OCI-LY3 (cell line): ENCODE results near the gene CNTNAP2.

Source experiments
- H2AFZ ChIP-seq: fragments of 200-600, 300-600 bp; shearing (Covaris generic); 2 replicates; pipeline ENCODE4 v1.6.0; 2014; ENCODE audit warnings: antibody characterized with exemption, low read depth, low read length
- H3K27ac ChIP-seq: fragments of 200-600, 300-600 bp; sonication (generic); 2 replicates; pipeline ENCODE4 v1.5.1; 2014; ENCODE audit warnings: mild to moderate bottlenecking, low read length, moderate library complexity, mixed read lengths
- H3K27me3 ChIP-seq: fragments of 200-600, 300-600 bp; sonication (generic); 2 replicates; pipeline ENCODE4 v1.6.1; 2014; ENCODE audit warnings: low read depth, low read length, mixed read lengths
- H3K36me3 ChIP-seq: fragments of 200-600, 300-600 bp; sonication (generic); replicated peaks from 2 replicates; pipeline ENCODE3; 2014; ENCODE audit warnings: low read depth, low read length, mixed read lengths
- H3K4me1 ChIP-seq: fragments of 300-600, 200-600 bp; sonication (generic); 2 replicates; pipeline ENCODE4 v1.6.1; 2014; ENCODE audit warnings: low read length, mixed read lengths
- H3K4me2 ChIP-seq: fragments of 200-600, 300-600 bp; sonication (generic); 2 replicates; pipeline ENCODE4 v1.6.1; 2014; ENCODE audit warnings: low read length, mixed read lengths
- H3K4me3 ChIP-seq: fragments of 300-600, 200-600 bp; sonication (generic); 2 replicates; pipeline ENCODE4 v1.5.1; 2014; ENCODE audit warnings: antibody characterized with exemption, mild to moderate bottlenecking, low read length, moderate library complexity
- H3K79me2 ChIP-seq: fragments of 300-600, 200-600 bp; shearing (Covaris generic); 2 replicates; pipeline ENCODE4 v1.6.1; 2014; ENCODE audit warnings: mild to moderate bottlenecking, low read length, mixed read lengths
- H3K9ac ChIP-seq: fragments of 300-600, 200-600 bp; shearing (Covaris generic); 2 replicates; pipeline ENCODE4 v1.6.0; 2014; ENCODE audit warnings: mild to moderate bottlenecking, low read length, moderate library complexity
- H3K9me3 ChIP-seq: fragments of 200-600, 300-600 bp; shearing (Covaris generic); 2 replicates; pipeline ENCODE4 v1.6.1; 2014; ENCODE audit warnings: low read length, mixed read lengths; ENCODE audit not compliant: insufficient read depth
- H4K20me1 ChIP-seq: fragments of 200-600, 300-600 bp; sonication (generic); 2 replicates; pipeline ENCODE4 v1.6.1; 2016; ENCODE audit warnings: low read length, mixed read lengths; ENCODE audit not compliant: insufficient read depth
- EZH2phosphoT487 ChIP-seq: fragments of 200-600 bp; shearing (Covaris generic); IDR thresholded peaks from 2 replicates; pipeline ENCODE4 v1.6.1; 2018; ENCODE audit warnings: antibody characterized with exemption, mixed run types, low read depth
- TF ChIP-seq, protein P1 (sequence below): fragments of 200-600, 300-600 bp; sonication (generic); IDR thresholded peaks from 2 replicates; pipeline ENCODE4 v1.5.1; 2014; ENCODE audit warnings: antibody characterized with exemption, low read length, low read depth

The CNTNAP2 gene

DNA sequence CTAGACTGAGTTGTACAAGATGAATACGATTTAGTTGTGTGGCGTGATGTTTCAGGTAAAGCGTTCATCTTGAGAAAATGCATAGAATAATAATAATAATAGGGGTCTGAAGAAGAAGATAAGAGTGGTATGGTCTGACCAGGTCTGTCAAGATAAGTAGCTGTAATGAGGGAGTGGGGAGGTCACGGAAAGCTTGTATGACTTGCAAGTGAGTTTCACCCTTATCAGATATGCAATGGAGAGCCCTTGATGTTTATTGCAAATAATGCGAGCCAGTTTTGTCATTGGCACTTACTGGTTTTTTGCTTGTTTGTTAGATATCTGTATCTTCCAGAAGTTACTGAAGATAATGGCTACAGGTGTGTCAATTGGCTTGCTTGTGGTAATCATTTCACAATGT, 611.5 kb downstream of the CNTNAP2 start:
- Histone ChIP-seq H3K27me3 (no peaks in the 10 kb centered on the region), H3K36me3 (no peaks in the 10 kb centered on the region), H4K20me1 (no peaks in the 10 kb centered on the region), H3K9ac (no peak overlapping the region), H3K9me3 (no peaks in the 10 kb centered on the region), H3K27ac (no peak overlapping the region), H3K4me1 (no peaks in the 10 kb centered on the region), H2AFZ (no peak overlapping the region), H3K4me2 (no peak overlapping the region), H3K4me3 (no peak overlapping the region), H3K79me2 (no peaks in the 10 kb centered on the region)
- TF ChIP-seq EZH2phosphoT487: no peak
- TF ChIP-seq, protein P1, sequence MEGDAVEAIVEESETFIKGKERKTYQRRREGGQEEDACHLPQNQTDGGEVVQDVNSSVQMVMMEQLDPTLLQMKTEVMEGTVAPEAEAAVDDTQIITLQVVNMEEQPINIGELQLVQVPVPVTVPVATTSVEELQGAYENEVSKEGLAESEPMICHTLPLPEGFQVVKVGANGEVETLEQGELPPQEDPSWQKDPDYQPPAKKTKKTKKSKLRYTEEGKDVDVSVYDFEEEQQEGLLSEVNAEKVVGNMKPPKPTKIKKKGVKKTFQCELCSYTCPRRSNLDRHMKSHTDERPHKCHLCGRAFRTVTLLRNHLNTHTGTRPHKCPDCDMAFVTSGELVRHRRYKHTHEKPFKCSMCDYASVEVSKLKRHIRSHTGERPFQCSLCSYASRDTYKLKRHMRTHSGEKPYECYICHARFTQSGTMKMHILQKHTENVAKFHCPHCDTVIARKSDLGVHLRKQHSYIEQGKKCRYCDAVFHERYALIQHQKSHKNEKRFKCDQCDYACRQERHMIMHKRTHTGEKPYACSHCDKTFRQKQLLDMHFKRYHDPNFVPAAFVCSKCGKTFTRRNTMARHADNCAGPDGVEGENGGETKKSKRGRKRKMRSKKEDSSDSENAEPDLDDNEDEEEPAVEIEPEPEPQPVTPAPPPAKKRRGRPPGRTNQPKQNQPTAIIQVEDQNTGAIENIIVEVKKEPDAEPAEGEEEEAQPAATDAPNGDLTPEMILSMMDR: no peak

DNA sequence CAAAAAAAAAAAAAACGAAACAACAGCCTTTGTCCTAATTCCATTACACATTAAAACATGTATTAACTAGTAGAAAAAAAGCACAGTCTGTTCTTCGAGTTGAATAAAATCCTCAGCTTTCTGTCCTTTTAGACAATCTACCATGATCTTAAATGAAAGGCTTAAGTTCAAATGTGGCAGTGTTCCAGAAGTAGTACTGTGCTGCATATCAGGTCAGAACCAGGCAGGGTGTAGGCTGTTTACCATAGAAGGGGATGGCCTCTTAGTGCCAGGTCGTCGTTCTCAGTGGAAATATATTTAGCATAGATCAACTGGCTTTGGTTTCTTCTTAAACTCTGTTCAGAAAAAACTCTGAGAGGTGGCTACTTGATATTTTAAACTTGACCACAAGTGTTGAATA, 612.0 kb downstream of the CNTNAP2 start:
- Histone ChIP-seq H3K4me2 (no peak overlapping the region), H3K9me3 (no peaks in the 10 kb centered on the region), H3K27me3 (no peaks in the 10 kb centered on the region), H3K27ac (no peak overlapping the region), H3K4me1 (no peaks in the 10 kb centered on the region), H3K9ac (no peak overlapping the region), H2AFZ (no peak overlapping the region), H3K79me2 (no peaks in the 10 kb centered on the region), H3K4me3 (no peak overlapping the region), H4K20me1 (no peaks in the 10 kb centered on the region), H3K36me3 (no peaks in the 10 kb centered on the region)
- no peak for TF ChIP-seq EZH2phosphoT487
- TF ChIP-seq, protein P1: no peak

- Histone ChIP-seq H3K9ac (no peak overlapping the region), H4K20me1 (no peaks in the 10 kb centered on the region), H3K36me3 (no peaks in the 10 kb centered on the region), H3K79me2 (no peaks in the 10 kb centered on the region), H3K4me2 (no peak overlapping the region), H3K27me3 (no peaks in the 10 kb centered on the region), H3K9me3 (no peaks in the 10 kb centered on the region), H2AFZ (no peak overlapping the region), H3K4me1 (no peaks in the 10 kb centered on the region), H3K4me3 (no peak overlapping the region), H3K27ac (no peak overlapping the region)
- no peak for TF ChIP-seq EZH2phosphoT487
- TF ChIP-seq, protein P1: no peak
Observed at GRCh38 chr7:146731185-146731584, 614.6 kb downstream of the CNTNAP2 start.

DNA sequence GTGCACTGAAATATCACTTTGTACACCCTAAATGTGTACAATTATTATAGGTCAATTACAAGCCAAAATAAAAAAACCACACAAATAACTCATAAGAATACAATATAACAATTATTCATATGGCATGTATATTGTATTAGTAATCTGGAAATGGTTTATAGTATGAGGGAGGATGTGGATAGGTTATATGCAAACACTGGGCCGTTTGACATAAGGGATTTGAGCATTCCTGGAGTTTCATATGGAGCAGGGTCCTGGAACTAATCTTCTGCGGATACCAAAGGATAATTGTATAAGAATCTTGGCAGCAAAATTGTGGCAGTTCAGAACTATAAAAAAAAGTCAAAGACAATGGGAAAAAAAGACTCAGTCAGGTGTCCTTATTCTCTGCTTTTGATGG, 619.4 kb downstream of the CNTNAP2 start:
- Histone ChIP-seq H3K36me3 (no peaks in the 10 kb centered on the region), H3K9ac (no peak overlapping the region), H3K79me2 (no peaks in the 10 kb centered on the region), H3K4me3 (no peak overlapping the region), H3K27ac (no peak overlapping the region), H2AFZ (no peak overlapping the region), H4K20me1 (no peaks in the 10 kb centered on the region), H3K27me3 (no peaks in the 10 kb centered on the region), H3K9me3 (no peaks in the 10 kb centered on the region), H3K4me1 (no peaks in the 10 kb centered on the region), H3K4me2 (no peak overlapping the region)
- TF ChIP-seq EZH2phosphoT487: no peak
- TF ChIP-seq, protein P1: no peak
